SW 1271 (cell line): Measurements from ENCODE around the gene C20orf204.
A peak's percentile ranks its signal among the peaks of the same experiment; 100 is the strongest.

Experiments used
- DNase-seq, 2 experiments: peaks; one replicate each; lab custom pipeline; 2025; lab: John Stamatoyannopoulos, UW

Gene C20orf204

DNA sequence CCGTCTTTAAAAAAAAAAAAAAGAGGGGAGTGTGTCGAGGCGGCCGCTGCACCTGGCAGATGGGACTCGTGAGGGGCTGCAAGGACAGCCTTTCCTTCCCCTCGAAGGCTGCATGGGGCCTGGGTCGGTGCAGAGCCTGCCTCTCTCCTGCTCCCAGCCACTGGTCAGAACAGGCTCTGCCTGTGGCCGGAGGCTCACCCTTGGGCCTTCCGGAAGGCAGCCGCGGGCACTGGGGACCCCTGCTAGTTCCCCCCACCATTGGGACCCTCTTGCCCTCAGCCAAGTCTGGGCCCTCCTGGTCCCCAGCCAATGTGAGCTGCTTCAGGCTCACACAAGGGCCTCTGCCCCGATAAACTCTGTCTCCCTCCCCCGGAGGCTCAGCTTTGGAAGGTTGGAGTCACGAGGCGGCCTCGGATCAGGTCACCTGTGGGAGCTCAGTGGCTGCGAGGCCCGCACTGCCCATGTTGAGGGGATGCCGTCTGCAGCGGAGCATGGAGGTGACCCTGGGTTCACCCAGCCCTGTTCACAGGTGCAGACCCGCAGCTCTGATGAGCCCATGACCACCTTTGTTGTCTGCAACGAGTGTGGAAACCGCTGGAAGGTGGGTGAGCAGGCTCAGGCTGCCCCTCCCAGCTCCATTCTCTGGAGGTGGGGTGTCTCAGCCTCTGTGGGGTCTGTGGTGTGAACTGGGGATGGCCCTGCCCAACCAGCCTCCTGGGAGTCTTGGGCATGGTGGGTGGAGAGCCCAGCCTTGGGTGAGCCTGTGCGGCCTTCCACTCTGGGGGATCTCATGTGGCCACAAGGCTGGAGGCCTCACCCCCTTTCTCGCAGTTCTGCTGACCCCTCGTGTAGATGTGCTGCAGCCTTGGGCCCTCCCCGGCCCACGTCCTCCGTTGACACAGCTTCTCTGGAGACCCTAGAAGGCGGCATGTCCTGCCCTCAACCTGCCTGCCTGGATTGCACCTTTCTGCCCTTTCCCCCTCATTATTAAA is 35.7 kb downstream of the C20orf204 start:
- DNase-seq: no peak

DNA sequence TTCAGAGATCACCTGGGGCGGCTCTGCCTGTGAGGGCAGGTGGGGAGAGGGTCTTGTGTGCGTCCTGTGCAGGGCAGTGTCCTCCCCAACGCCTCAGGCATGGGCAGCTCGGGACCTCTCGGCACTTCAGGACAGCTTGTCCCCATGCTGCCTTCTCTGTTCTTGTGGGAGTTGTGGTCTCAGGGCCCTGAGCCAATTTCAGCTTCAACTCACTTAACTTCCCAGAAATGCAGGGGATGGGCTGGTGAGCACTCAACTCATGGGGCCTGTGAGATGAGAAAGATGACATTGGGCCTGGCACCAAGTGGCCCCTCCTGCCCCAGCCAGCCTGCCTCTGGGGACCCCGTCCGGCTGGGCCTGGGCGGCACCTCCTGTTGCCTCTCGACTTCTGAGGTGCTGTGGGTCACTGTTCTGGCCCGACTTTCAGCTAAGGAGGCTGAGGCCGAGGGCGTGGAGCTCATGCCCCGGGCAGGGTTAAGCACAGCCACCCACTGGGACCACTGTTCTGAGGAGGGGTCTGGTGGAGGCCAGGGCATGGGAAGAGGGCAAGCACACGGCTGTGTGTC is 36.6 kb downstream of the C20orf204 start:
- DNase-seq: no peak

DNA sequence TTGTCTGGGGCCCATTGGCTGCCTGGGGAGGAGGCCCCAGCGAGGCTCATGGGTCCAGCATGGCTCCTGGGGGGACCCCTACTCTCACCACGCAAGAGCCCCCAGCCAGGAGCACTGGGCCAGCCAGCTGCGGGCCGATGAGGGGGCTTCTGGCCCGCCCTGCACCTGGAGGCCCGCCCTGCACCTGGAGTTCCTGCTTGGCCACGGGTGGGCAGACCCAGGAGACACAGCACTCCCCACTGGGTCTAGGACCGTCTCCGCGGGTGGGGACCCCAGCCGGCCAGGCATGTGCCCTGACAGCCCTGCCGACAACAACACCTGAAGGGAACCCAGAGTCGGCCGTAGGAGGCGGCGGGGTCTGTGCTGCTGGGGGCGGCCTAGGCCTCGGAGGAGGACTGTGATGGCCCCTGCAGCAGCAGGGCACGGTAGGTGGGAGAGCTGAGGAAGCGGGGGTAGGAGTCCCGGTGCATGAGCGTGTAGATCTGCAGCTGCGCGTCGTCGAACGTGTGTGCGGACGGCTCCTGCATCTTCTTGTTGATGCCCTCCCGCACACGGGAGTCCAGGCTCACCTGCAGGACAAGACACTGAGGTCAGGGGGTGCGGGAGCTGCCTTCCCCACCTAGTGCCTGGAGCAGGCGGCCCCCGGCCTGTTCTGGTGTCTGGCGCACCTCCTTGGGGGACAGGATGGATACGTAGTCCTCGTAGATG is 37.6 kb downstream of the C20orf204 start:
- no peak for DNase-seq

DNA sequence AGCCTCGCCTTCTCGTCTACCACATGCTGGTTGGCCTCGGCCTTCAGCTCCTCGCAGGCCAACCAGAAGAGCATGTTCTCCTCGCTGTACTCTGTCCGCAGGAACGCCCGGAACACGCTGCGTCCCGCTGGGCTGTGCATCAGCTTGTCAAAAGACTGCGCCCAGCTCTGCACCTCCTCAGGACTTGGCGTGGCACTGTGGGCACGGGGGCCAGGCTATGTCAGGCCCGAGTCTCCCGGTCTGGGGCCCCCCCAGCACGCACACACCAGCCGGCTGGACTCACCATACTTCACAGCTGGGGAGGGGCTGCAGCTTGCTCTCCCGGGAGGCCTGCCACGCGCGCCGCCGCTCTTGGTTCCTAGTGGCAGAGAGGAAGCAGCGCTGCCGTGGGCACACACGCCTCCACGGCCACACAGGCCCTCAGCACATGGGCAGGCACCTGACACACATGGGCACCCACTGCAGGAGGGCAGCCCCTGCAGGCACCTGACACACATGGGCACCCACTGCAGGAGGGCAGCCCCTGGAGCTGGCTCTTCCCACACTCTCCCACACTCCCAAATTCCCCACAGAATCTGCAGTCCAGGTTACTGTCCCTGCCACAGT is 38.3 kb downstream of the C20orf204 start:
- no peak for DNase-seq

DNA sequence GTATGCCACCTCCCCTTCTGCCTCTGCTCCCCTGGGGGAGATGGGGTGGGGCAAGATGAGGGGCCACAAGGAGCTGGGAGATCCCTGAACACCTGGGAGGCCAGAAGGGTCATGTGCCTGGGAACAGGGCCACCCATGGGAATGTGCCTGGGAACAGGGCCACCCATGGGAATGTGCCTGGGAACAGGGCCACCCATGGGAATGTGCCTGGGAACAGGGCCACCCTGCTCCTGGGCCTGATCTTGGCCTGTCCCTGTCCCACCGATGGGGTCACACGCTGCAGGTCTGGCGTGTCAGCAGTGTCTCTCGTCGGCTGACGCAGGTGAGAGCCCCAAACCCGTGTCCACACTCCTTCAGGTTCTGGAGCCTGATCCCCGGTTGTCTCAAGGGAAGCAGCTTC is 39.0 kb downstream of the C20orf204 start:
- no peak for DNase-seq

DNA sequence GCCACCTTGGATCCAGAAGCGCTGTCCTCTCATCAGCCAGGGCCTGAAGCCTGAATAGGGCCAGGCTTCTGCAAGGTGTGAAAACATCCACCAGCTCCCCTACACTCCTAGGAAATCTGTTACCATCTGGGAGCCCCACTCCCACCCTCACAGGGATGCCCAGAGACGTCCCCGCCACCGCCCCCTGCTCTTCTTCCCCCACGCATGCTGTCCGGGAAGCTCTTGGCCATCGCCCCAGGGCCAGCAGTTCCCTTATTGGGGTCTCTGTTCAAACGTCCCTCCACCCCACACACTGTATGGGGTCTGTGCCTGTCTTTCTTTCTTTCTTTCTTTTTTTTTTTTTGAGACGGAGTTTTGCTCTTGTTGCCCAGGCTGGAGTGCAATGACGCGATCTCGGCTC is 39.6 kb downstream of the C20orf204 start:
- no peak for DNase-seq

DNA sequence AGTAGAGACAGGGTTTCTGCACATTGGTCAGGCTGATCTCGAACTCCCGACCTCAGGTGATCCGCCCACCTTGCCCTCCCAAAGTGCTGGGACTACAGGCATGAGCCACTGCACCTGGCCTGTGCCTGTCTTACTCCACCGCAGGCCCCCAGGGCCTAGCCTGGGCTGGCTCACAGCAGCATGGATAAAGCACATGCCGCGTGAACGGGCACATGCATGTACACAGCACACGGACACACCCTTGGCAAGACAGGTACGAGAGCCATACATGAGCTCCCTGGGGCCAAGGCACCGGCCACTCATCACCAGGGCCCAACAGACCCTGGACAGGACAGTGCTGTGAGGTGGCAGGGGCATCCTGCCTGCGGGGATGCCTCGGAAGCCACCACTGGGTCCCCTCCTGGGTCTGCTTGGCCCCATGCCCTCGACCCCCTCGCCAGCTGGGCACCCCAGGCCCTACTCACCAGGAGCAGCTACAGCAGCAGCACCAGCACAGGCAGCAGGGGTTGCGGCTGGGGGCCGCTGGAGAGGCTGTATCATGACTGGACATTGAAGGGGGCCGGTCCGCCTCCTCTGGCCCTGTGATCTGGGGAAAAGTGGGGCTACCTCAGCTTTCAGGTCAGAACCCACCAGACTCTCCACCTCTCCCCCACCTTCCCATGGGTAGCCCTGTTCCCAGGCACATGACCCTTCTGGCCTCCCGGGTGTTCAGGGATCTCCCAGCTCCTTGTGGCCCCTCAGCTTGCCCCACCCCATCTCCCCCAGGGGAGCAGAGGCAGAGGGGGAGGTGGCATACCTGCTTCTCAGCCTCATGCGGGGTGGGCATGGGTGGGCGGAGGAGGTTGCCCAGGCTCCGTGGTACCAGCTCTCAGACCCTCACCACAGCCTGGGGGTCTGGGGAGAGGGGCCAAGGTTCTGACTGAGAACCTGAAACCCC is 40.3 kb downstream of the C20orf204 start:
- no peak for DNase-seq

DNA sequence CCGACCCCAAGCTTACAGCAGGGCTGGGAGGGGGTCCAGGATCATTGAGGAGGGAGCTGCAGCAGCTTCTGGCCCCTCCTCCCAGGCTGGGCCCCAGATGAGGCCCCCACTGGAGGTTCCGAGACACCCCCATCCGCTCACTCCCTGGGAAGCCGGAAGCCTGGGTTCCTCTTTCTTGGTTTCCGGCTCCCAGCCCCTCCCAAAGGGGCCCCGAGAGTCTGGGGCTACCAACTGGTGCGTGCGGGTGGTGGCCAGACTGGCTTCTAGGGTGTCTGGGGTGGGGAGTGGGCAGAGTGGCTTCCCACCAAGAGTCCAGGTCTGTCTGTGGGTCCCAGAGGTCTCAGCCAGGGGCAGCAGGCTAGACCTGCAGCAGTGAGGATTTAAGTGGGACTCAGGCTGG is 41.1 kb downstream of the C20orf204 start:
- DNase-seq: no peak

DNA sequence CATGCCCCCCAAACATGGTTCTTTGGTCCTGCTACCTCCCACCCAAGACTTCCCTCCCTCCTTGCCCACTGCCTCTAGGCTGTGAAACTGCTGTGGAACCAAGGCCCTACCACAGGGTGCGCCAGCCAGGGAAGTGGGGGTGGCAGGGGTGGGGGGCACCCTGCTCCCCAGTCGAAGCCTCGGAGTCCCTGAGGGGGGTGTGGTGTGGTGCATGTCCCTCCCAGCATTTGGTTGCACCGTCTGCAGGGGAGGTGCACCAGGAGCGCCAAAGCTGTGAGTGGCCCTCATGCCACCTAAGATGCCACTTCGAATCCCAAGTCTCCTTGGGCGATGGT is 41.5 kb downstream of the C20orf204 start:
- no peak for DNase-seq

DNA sequence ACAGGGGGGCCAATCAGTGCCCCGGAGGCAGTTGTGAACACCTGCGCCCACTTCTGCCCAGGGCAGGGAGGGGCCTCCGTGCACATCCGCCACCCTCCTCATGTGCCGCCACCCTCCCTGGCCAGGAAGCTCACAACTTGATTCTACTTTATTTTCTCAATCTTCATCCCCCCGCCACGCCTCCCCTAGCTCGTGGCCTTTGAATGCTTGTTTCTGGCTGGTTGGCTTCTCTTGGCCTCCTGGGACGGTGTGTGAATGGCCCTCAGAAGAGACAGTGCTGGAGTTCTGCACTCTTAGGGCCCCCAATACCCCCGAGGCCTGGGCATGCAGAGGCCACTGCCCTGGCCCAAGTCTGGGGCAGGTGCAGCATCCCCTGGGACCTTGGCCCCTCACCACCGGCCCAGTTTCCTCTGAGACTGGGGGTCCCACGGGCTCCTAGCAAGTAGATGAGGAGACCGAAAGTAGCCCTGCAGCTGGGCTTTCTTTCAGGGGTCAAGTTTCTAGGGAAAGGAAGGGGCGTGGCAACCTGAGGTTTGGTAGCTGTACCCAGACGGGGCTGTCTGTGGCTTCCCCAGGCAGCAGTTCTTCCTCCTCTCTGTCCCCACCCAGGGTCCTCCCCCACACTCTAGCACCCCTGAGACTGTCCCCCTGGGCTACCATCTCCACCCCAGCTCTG is 42.0 kb downstream of the C20orf204 start:
- DNase-seq: no peak

DNA sequence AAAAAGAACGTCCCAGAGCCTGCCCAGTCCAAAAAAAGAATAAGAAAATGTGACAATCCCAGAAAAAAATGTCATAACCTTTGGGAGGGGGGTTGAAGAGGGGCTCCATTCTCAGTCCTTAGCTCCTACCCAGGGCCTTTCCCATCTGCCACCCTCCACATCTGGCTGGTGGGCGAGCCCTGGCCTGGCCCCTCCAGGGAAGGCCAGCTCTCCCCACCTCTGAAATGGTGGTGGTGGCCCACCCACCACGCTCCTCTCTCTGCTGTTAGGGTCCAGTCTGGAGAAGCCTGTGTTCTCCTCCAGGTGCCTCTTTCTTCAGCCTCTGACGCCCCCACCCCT is 42.9 kb downstream of the C20orf204 start:
- DNase-seq: no peak

DNA sequence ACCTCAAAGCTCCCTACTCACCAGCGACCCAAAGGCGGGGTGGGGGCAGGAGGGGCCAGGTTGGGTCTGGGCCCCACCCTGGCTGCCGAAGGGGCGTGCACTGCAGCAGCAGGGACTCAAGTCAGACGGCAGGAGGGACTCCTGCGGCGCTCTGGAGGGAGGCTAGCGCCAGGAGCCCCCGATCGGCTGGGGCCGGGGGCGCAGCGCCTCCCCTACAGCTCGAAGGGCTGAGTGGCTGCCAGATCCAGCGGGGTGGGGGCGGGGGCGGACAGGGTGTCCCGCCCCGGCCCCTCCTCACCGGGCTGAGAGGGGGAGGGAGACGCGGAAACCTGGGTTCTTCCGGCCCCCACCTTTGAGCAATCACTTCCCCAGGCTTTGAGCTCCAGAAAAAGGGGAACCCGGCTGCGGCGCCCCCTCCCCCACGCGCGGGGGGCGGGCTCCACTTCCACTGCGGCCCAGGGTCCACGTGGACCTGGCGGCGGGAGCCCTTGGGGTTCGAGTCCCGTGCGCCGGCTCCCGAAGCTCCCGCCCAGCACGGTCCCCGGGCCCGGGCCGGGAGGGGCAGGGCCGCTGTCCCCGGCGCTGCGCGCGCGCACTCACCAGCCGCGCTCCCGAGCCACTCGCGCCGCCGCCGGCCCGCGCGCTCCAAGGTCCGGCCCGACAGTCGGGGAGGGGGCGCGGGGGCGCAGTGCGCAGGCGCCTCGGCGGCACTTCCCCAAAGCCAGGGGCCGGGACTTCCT is 43.5 kb downstream of the C20orf204 start, which contains the start of gene RGS19:
RGS19 (minus strand) TSS at position 246 of the 740 bp plus-strand sequence. CDS start 2,632 bp downstream, outside the sequence.
- peak; percentile 43 to 58 for DNase-seq

DNA sequence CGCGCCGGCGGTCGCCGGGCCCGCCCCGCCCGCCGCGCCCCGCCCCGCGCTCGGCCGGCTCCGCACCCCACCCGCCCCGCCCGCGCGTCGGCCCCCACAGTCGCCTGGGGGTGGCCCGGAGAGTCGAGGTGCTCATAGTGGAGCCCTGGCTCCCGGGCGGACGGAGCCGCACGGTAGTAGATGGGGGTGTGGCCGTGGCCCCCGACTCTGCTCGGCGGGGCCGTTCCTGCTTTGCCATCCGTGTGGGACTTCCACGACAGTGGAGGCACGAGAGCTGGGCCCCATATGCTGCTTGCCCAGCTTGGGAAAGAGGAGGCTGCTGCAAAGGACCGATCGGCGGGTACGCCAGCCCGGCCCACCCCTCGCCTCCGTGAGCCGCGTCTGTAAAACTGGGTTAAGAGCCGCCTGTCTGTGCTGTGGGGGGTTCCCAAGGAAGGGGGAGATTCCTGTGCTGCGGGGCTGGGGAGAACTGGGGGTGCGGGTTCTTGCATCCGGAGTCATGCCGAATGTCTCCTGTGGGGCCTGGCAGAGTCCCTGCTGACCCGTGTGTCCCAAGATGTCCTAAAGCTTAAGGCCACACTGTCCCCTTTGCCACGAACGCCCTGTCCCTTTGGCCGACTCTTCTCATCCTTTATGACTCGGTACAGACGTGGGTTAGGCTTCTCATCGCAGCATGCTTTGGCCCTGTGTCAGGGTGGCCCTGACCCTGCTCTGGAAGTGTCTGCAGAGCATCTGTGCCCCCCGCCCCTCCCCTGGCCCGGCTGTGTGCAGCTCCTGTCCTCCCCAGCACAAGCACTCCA is 44.2 kb downstream of the C20orf204 start, which contains the start of gene OPRL1:
OPRL1 (plus strand) TSS at position 70 of the 800 bp plus-strand sequence. CDS start 12,639 bp downstream, outside the sequence.
- DNase-seq: no peak

DNA sequence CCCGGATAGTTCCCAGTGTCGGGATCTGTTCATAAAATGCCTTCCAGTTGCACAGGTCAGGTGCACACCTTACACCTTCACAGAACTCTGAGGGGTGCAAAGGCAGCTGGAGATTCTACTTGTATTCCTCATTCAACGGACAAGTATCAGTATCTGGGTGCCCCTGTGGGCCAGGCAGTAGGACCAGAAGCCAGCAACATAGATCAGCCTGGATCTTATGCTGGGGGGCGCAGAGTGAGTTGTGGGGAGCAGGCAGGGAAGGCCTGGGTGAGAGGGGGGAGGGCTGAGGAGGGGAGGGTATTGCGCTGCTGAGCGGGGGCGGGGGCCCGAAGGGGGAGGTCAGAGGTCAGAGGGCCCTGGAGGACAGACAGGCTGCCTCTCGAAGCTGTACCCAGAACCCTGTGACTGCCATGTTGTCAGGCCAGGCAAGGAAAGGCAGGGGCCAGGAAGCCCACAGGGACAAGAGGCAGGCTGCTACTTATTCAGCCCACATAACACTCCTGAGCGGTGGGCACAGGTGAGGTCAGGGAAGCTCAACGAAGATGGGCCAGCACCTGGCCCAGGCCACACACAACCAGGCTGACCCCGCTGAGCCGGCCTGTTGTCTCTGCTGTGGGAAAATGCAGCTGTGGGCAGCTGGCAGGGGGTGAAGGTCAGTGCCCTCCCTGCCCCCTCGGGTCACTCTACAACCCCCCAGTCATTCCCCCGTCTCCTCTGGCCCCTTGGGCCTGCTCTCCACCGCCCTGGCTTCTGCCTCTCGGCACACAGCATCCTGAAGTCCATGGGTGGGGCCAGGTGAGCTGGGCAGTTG is 45.0 kb downstream of the C20orf204 start:
- DNase-seq: no peak

DNA sequence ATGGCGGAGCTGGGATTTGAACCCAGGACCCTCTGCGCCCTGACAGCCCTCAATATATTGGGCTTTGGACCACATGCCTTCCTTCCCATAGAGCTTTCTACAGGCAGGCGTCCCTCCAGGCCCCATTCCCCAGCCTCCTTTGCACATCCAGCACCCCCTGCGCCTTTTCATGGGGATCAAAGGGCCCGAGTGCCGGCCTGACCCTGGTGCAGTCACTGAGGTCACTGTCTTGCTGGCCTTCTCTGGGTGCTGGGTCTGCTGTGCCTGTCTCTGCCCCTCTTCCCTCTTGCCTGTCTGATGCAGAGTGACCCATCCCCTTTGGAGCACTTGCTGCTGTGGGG is 45.6 kb downstream of the C20orf204 start:
- DNase-seq: no peak

DNA sequence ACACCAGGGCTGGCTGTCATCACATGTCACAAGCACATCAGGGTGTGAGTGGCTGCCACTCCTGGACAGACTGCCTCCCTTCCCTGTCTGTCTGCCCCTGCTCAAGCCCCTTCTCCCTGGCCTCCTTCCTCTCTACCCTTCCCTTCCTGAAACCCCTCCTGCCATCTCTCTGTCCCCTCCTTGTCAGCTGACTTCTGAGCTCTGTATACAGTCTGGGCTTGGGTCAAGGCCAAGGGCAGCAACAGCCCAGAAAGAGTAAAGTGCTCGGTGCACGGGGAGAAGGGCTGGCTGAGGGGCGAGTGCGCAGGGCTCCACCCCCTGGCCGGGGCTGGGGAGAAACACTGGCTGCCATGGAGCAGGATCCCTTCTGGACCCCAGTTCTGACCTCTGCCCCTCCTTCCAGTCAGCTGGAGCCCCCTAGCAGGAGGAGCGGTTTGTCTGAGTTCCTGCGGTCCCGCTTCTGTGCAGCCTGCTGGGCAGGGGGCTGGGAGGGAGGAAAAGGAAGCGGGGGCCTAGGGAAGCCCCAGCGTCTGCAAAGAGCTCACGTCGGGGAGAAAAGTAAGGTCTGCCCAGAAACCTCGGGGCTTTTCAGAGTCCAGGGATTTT is 46.2 kb downstream of the C20orf204 start:
- DNase-seq: no peak

DNA sequence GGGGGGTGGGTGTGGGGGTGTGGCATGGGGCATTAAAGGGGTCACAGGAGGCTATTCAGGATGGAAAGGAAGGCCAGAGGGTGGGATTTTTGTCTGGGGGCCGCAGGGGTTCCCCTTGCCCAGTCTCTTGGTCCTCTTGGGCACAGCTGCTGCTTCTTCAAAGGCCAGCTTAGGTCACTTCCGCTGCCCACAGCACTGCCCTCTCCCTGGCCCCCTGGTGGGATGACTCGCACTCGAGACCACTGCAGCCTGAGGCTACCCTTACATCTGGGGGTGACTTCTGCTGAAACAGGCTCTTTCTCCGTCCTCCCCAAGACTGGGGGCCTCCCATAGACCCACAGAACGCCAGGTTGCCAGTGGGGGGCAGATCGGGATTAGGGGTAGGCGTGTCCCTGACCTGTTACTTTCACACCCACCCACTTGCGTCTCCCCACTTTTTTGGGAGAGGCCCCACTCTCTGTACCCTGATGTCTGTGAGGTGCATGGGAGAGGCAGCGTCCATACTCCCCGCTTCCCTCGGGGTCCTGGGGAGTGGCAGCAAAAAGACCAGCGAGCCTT is 46.9 kb downstream of the C20orf204 start:
- DNase-seq: peak in 1 of 2 experiments; percentile 21
